ENCODE measurements around the gene RNU11.
"Not testable (repeated sequence)": the region's sequence is repeated elsewhere in the genome, so short reads cannot be mapped to it uniquely, and the experiment has no call there.

DNA sequence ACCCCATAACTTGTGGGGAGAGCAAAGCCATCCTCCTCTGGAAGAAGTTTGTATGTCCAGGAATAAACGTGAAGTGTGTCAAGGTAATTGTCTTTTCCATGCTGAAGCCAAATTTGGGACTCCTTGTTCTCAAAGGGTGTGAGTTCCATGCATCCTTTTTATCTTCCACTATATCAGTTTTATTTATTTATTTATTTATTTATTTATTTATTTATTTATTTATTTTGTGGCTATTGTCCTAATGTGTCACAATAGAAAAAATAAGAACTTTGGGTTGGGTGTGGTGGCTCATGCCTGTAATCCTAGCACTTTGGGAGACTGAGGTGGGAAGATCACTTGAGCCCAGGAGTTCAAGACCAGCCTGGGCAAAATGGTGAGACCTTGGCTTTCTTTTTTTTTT lies 43.2 kb downstream of the RNU11 start:
- TF ChIP-seq EZH2 (IDR thresholded peaks at IDR 0.05; ENCODE audit: insufficient read depth, poor library complexity, severe bottlenecking); EZH2phosphoT487 (IDR thresholded peaks at IDR 0.05; ENCODE audit: insufficient read depth, low read depth): not testable (repeated sequence)

Measured in GM23248 (cell line).